Body of pancreas (tissue), 4 donors: Measurements from ENCODE around the gene ZNF329.

Source experiments
- CTCF ChIP-seq, 7 experiments: fragments of 450-650 bp in 4 of 7; fragments of 200-600 bp in 3 of 7; sonication (generic) in 3 of 7; IDR thresholded peaks; one replicate each; pipeline ENCODE4 v1.5.1; 2016 to 2019; ENCODE audit warnings: antibody characterized with exemption in 7 of 7
- POLR2A ChIP-seq, 3 donors: fragments of 450-650 bp; IDR thresholded peaks; one replicate each; pipeline ENCODE4 v1.6.1; 2016; ENCODE audit warnings: antibody characterized with exemption in 3 of 3, mild to moderate bottlenecking in 2 of 3

GRCh38 chr19:58182989-58183816 lies 32.6 kb upstream of the ZNF329 start, which contains the start of gene ZNF274:
- peak; percentile 82 to 85 (median 84) for TF ChIP-seq POLR2A (IDR thresholded peaks at IDR 0.05)
- no peak for TF ChIP-seq CTCF (IDR thresholded peaks at IDR 0.05)
